GM19043 (cell line): Measurements from ENCODE around the gene CNTLN.
"Not testable (repeated sequence)": the region's sequence is repeated elsewhere in the genome, so short reads cannot be mapped to it uniquely, and the experiment has no call there.

ENCODE experiments used
- ATAC-seq: cut with Tn5 transposase; IDR thresholded peaks from one replicate; pipeline ENCODE4 v1.9.1; 2021; ENCODE audit warnings: low read depth; ENCODE audit not compliant: unreplicated experiment

CNTLN gene

GRCh38 chr9:17294822-17295624, 160.2 kb downstream of the CNTLN start:
- no peak for ATAC-seq

DNA sequence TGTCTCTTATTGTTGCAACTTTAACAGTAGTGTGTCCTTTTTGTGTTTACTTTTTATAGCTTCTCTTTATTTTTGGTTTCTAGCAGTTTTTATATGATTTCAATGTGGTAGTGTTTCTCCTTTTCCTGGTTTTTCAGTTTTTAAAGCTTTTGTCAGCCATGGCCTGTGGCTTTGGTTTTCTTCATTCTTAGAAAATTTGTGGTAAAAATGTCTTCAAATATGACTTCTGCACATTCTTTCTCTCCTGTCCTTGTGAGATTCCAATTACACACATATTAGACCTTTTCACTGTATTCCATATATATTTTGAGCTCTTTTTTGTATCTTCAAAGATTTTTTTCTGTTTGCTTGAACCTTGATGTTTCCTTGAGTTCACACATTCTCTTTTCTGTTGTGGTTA, 180.5 kb downstream of the CNTLN start:
- no peak for ATAC-seq

DNA sequence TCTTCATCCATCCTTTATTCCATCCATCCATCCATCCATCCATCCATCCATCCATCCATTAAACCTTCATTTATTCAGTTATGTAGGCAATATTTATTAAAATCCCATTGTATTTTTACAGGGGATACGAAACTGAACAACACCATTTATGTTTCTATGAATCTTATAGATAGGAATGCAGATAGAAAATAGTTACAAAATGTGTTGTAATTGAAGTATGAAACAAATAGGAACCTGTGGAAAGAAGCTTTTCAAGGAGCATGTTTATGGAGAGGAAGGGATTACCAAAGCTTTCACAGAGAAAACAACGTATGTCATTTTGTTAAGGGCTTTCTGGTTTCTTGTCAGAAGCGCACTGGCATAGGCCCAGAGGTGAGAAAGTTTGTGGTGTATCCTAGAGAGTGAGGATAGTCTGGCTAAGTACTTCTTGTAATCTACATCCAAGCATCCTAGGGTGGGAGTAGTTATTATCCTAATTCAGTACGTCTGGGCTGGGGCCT, 184.0 kb downstream of the CNTLN start:
- no peak for ATAC-seq

DNA sequence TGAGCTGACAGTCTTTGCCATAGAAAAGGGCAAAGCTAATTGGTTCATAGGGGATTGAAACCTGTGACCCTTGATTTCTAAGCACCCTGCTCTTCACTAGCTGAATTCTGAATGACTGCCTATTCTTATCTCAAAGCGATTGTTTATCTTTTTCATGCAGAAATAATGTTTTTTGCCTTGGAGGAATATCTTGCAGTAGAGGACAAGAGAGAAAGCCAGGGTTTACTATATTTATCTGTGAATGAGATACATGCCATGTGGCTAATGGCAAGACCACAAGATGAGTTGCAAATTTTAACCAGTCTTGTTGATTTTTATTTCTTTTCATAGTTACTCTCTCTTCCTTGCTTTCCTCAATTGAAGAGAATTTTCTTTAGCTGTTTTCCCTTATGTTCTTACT, 185.0 kb downstream of the CNTLN start:
- ATAC-seq, result no peak

GRCh38 chr9:17322882-17323864, 188.3 kb downstream of the CNTLN start:
- ATAC-seq, result no peak

GRCh38 chr9:17328331-17328730, 193.5 kb downstream of the CNTLN start:
- ATAC-seq, result no peak

DNA sequence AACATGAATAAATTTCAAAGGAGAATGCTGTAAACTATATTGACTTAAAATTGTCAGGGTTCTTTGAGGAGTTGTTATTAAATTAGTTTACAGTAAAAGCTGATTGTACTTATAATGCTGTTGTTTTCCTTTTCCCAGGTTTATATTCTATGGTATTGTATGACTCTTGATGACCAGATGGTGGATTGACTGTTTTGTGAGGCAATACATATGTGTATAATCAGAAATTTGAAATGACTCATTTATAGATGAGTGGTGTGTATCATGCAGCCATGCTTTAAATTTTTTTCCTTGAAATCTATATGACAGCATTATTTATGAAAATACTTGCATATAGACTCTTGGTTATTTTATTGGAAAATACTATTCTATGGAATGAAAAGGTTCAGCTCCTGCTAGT, 195.3 kb downstream of the CNTLN start:
- no peak for ATAC-seq

- ATAC-seq, result no peak
These were observed 197.3 kb downstream of the CNTLN start for GRCh38 chr9:17332115-17332514.

DNA sequence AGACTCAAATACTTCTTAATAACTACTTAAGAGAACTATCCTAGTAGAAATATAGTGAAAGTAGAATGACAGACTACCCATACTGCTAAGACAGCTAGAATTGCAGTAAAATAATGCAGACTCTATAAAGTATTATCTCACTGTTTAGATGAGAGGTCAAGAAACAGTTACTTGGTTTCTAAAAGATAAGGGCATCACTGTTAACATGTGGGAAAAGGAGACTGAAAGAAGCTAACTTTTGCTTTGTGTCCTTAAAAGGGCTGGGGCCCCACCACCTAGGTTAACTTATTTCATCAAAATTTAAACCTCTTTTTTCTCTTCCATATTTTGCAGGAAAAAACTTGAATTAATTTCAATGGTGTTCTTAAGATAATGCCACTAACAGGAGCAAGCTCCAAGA, 204.3 kb downstream of the CNTLN start:
- ATAC-seq, result no peak

GRCh38 chr9:17342696-17343095, 207.9 kb downstream of the CNTLN start:
- no peak for ATAC-seq

GRCh38 chr9:17349831-17350230, 215.0 kb downstream of the CNTLN start:
- no peak for ATAC-seq

DNA sequence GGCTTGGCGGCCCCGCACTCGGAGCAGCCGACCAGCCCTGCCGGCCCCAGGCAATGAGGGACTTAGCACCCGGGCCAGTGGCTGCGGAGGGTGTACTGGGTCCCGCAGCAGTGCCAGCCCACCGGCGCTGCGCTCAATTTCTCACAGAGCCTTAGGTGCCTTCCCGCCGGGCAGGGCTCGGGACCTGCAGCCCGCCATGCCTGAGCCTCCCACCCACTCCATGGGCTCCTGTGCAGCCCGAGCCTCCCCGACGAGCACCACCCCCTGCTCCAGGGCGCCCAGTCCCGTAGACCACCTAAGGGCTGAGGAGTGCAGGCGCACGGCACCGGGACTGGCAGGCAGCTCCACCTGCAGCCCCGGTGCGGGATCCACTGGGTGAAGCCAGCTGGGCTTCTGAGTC, 219.2 kb downstream of the CNTLN start:
- not testable (repeated sequence) for ATAC-seq

GRCh38 chr9:17361378-17361777, 226.5 kb downstream of the CNTLN start:
- ATAC-seq, result no peak

DNA sequence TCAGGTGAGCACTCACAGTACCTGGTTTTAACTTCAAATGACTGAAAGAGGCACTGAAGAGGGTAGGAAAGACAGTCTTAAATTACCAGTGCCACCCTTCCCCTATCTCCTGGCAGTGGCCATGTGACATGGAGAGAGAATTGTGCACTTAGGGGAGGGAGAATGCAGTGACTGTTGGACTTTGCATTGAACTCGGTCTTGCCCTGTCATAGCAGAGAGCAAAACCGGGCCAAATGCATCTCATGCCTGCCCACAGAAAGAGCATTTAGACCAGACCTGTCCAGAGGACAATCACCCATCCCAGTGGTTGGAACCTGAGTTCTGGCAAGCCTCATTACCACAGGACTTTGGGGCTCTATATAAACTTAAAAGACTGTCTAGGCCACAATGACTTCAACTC, 232.2 kb downstream of the CNTLN start:
- no peak for ATAC-seq

- no peak for ATAC-seq
These were observed 245.5 kb downstream of the CNTLN start for GRCh38 chr9:17380126-17380861.

DNA sequence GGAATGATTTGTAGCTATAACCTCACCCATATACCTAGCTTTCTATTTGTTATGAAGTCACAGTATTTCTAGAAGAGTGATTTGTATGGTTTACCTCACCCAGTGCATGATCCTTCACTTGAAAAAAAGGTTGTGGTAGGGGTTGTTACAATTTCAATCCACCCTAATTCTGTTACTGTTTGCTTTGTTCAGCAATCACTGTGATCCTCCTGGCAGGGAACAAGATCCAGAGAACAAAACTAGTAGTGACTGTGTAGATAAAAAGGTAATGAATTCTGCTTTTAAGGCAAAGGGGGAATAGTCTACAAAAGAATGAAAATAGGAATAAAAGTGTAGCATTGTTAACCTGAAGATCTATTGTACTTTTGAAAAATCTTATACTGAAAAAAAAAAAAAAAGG, 252.7 kb downstream of the CNTLN start:
- no peak for ATAC-seq

DNA sequence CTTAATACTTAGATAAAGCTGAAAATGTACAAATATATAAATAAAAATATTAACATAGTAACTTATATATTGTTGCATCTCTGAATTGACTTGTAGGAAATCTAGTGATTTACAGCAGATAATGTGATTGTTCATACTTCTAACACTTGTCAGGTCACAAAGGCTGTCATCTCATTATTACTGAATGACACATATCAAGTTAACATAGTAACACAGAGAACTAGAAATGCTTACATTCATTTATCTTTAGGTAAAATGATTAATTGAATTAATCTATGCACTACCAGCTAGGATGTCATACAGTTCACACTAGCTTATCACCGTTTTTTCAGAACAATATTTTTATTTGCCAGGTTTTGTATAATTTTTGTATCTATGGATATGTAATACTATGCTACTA, 254.2 kb downstream of the CNTLN start:
- no peak for ATAC-seq

GRCh38 chr9:17394881-17395510, 260.2 kb downstream of the CNTLN start:
- ATAC-seq, result no peak

- not testable (repeated sequence) for ATAC-seq
These were observed 262.4 kb downstream of the CNTLN start for GRCh38 chr9:17397166-17397728.

- ATAC-seq, result no peak
These were observed 263.5 kb downstream of the CNTLN start for GRCh38 chr9:17398350-17398749.
